ENCODE data around the gene EXOC3. TPM values are rescaled to one million over a fixed set of nuclear protein-coding genes. Genes with fewer than 3 reads are reported as not detected.

EXOC3 gene
- total RNA-seq, 1 experiment from 2014 or later: 34.3 TPM

DNA sequence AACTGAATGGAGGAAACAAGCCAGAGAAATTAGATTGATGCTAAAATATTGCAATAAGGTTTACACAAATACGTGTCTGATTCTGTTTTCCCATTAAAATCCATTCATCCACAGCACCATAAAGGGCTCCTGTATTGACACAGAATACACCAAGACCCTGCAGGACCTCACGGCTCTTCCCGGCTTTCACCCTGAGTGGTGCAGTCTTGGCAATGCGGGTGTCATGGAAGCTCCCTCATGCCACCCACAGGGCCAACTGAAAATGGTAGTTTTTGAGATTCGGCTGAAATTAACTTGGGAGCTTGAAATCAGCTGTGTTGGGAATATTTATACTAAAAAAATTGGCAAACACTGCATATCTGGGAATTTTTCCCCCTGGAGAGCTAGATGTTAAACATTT, 17.3 kb upstream of the EXOC3 start:
- DNase-seq (ENCODE audit: low spot score): no peak

- DNase-seq (ENCODE audit: low spot score): no peak
Observed at GRCh38 chr5:426392-426976, 16.5 kb upstream of the EXOC3 start.

GRCh38 chr5:427415-428087, 15.4 kb upstream of the EXOC3 start:
- no peak for DNase-seq (ENCODE audit: low spot score)

DNA sequence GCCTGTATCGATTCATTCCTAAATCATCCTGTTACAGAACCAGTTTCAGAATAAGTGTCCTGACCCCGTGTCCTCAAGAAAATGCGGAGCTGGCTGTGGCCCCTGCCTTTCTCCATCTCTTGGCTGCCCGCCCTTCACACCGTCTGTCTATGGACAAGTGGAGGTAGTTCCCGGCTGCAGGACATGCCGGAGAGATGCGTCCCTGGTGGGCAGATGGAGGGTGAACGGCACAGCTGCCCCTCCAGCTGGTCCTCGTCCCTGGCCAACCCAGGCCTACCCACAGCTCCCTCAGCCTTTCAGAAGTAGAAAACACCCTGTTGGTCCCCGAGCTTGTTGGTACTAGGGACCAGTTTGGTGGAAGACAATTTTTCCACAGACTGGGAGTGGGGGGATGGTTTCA, 14.8 kb upstream of the EXOC3 start:
- DNase-seq (ENCODE audit: low spot score): no peak

DNA sequence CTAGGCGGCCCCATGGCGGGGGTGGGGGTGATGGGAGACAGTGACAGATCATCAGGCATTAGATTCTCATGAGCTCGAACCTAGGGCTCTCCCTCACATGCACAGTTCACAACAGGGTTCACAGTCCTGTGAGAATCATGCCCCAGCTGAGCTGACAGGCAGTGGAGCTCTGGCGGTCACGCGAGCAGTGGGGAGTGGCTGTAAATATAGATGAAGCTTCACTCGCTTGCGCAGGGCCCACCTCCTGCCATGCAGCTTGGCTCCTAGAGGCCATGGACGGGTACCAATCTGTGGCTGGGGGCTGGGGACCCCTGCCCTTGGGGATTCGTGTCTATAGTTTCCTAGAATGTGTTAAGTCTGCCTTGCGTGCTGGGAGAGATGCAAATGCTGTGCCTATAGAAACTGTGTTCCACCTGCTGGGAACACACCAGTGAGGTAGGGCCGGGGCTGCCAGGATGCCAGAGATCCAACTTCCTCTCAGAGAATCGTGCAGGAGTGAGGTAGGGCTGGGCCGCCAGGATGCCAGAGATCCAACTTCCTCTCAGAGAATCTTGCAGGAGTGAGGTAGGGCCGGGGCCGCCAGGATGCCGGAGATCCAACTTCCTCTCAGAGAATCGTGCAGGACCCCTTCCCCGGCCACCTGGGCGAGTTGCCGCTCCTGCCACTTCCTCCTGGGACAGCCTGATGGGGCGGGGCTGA, 14.1 kb upstream of the EXOC3 start:
- DNase-seq (ENCODE audit: low spot score): no peak

DNA sequence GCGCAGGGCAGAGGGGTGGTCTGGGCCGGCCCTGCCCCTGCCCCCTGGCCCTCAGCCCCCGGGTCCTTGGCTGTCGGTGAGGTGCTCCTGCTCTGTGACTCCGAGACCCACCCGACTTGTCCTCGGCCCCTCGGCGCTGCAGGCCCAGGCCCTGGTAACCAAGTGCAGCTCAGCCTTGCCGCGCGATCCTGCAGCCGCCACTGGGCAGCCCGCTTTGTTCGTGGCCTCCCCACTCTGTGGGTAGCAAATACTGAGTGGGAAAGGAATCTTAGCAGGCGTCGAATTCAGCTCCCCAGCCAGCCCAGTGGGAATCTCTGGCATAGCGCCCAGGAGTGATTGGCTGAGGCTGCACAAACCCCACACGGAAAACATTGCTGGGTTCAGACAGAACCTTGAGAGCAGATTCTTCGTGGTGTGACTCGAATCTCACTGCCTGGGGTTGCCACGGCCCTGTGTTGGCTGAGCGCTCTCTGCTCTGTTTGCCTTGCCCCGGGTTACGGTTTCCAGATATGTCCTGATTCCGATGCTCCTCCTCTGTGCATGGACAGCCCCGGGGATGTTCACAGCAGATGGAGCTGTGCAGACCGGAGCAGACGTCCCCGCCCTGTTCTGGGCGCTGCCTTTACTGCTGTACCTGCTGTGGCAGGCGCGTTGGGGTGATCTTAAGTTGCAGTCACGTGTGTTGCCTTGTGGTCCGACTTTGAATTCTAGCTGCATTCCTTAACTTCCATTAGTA, 13.4 kb upstream of the EXOC3 start:
- no peak for DNase-seq (ENCODE audit: low spot score)

GRCh38 chr5:430214-430925, 12.6 kb upstream of the EXOC3 start:
- no peak for DNase-seq (ENCODE audit: low spot score)

DNA sequence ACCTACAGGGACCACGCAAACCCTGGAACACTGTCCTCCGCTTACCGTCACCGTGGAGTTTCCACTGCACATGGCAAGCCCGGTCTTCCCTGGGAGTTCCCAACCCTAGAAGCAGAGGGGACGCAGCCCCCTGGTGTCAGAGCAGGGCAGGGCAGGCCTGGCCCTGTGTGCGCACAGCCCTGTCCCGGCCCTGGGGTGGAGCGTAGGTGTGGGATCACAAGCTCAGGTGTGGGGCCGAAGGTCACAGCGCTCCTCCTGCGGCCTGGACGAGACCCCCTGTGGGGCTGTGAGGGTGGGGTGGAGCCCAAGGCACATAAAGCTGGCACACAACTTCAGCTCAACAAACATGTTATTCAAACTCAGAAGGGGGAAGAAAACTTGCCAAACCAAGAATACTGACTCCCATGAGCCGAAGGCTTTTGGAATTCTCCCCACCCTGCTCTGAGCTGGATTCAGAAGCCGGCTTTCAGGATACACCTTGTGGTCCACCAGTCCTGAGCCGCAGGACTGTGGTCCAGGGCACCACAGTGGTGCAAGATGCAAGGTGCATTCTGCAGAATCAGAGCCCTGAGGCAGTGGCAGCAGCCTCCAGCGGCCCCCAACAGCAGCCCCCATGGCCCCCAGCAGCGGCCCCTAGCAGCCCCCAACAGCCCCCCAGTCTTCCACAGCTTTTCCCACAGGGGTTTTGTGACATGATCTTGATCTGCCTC, 11.8 kb upstream of the EXOC3 start:
- DNase-seq (ENCODE audit: low spot score): peak; percentile 37

DNA sequence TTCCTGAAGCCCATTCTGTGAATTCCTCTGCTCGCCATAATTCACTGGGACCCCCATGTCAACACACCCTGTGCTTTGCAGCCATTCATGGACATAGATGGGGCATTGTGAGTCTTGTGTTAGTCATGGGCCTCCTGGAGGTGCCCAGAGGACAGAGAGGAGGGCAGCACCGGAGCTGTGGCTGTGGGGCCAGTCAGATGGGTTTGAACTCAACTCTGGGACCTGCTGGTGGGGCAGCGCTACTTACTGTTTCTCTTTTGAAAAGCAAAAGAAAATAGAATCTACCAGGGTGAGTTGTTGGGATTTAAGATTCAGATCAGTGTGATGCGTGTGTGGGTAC, 11.3 kb upstream of the EXOC3 start:
- DNase-seq (ENCODE audit: low spot score): no peak

DNA sequence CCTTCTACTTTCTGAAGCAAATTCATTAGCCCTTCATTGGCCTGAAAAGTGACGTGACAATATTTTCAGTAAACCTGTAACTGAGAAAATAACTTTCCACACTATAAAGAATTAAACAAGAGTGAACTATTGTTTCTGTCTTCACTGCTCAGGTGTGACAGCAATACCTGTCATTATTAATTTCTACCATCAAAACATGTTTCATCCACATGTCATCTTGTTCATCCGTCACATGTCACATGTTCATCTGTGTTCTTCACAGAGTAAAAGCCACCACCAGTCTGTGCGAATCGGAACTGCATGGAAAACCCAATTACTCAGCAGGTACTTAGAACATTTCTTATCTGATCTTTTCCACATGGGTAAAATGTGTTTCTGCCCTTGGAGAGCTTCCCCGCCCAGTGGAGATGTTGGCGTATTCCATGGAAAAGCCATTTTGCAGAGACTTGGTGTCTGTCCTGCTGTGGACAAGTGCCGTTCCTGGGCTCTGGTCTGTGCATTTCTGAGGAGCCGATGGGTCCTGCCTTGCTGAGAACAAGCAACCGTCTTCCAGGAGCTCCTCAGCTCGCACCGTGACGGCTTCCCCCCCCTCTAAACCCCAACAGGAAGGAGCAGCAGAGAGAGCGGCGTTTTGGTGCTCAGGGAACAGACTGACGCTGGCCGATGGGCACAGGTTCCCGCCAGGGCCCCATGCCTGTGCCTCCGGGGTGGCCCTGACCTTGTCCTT, 10.6 kb upstream of the EXOC3 start:
- DNase-seq (ENCODE audit: low spot score): no peak

GRCh38 chr5:432928-433791, 9.8 kb upstream of the EXOC3 start:
- DNase-seq (ENCODE audit: low spot score): no peak

DNA sequence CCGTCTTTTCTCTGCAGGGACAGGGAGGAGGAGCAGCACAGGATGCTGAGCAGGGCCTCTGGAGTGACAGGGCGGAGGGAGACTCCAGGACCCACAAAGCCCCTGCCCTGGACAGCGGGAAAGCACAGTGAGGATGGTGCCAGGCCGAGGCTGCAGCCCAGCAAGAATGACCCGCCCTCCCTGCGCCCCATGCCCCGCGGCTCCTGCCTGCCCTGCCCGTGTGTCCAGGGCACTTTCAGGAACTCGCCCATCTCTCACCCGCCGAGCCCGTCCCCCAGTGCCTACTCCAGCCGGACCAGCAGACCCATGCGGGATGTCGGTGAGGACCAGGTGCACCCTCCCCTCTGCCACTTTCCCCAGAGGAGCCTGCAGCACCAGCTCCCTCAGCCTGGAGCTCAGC, 9.1 kb upstream of the EXOC3 start:
- no peak for DNase-seq (ENCODE audit: low spot score)

DNA sequence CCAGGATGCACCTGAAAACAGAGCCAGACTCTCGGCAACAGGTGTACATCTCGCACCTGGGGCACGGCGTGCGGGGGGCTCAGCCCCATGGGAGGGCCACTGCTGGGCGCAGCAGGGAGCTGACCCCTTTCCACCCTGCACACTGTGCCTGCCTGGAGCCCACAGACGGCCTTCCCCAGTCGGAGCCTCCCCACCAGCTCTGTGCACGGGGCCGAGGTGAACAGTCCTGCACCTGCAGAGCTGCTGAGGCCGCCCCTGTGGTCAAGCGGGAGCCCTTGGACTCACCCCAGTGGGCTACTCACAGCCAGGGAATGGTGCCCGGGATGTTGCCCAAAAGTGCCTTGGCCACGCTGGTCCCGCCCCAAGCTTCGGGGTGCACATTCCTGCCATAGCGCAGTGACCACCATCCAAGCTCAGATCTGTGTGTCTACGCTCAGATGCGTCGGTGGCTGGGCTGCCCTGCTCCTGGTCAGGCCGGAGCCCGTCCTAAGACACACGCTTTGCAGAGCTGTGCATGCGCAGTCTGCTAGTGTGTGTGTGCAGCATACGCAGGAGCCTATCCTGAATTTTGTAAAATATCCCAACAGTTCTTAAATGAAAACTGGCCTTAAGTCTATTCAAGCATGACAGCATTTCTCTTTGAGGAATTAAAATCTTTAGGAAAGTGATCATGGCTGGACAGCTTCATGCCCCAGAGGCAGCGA, 8.4 kb upstream of the EXOC3 start:
- no peak for DNase-seq (ENCODE audit: low spot score)

GRCh38 chr5:435156-435790, 7.7 kb upstream of the EXOC3 start:
- DNase-seq (ENCODE audit: low spot score): no peak

- DNase-seq (ENCODE audit: low spot score): peak; percentile 40
Observed at GRCh38 chr5:435961-436640, 6.9 kb upstream of the EXOC3 start.

DNA sequence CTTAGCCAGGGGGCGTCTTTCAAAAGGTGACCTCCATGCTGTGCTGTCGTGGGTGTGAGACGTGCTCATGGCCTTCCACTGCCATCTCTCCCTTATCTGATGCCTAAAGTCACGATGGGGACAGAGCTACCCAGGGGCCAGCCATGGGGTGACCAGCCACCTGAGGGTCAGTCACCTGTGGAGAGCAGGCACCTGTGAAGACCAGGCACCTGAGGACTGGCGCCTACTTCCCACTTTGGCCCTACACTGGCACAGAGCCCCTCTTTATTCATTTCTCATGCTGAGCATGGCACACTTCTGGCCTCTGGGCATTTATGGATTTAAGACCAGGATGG, 6.4 kb upstream of the EXOC3 start:
- no peak for DNase-seq (ENCODE audit: low spot score)

DNA sequence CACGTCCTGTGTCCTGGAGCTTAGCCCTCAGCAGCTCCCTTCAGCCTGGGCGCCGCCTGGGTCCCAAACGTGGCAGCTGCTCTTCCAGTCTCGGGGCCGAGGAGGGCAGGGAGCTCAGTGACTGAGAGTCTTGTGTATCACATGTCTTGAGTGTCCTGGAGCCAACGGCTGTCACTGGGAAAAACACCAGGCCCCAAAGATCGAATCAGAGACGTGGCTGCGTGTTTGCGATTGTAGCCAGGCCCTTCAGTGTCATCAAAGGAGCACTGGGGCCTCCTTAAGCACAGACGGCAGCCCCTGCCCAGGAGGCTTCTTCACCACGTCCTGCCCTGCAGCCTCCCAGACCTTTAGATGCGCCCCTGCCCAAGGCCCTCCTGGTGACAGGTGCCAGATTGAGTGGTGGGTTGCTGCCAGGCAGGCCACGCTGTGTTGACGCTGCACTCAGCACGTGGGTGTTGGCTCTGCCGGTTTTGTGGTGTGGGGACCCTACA, 5.7 kb upstream of the EXOC3 start:
- no peak for DNase-seq (ENCODE audit: low spot score)

DNA sequence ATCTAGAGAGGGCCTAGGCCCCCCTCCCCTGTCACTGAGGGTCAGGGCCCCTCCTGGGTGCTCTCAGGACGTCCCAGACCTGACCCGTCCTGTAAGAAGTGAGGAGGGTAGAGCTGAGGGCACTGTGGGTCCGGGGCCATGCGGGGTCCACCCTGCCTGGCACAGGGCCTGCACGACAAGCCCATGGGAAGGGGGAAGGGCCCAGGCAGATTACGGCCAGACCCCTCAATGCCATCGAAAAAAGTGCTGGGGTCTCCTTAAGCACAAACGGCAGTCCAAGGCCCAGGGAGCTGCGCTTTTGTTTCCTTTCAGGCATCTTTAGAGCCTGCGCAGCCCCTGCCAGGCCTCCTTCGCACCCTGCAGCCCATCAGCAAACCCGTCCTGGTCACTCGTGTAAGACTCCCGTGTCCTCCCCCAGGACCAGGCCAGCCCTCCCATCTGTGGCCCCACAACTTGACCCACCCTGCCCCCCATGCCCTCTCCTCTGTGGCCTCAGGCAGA, 4.4 kb upstream of the EXOC3 start:
- no peak for DNase-seq (ENCODE audit: low spot score)
